SW480 (cell line): ENCODE results near the gene WSCD1.

Experiments
- DNase-seq: peaks from one replicate; pipeline ENCODE4 v3.0.0-alpha.2; 2016; ENCODE audit warnings: low spot score

Gene WSCD1

GRCh38 chr17:6061290-6061689 lies 8.9 kb upstream of the WSCD1 start:
- peak; percentile 23 for DNase-seq

DNA sequence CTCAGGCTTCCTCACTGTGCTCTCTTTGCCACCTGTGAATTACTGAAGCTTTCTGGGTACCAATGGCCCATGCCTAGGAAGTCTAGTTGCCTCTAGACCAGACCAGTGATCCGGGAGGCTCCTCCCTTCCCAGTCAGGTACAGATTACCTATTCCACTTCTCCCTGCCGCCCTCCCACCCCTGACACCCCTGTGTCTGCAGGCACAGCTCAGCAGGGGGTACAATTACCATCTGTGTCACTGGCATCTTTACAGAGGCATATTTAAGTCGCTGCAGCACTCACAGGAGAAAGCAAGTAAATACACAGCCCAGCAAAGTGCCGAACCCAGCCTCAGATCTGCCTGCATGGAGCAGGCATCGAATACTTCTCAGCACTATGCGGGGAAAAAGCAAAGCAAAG lies 5.3 kb upstream of the WSCD1 start:
- no peak for DNase-seq

DNA sequence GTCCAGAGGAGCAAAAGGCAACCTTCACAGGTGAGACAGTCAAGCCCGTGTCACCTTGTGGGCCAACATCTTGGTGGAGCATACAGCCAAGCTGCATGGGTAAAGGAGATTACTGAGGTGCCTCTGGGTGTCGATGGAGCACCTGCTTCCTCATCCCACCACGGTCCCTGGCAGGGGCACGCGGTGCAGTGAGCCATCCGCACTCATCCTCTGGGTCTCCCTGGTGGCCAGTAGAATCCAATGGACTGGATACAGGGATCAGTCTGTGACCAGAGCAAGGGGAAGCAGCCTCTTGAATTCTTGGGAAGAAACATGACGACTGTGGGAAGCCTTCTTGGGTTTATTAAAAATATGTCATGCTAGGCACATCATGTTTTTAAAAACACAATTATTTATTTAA lies 4.8 kb upstream of the WSCD1 start:
- no peak for DNase-seq

DNA sequence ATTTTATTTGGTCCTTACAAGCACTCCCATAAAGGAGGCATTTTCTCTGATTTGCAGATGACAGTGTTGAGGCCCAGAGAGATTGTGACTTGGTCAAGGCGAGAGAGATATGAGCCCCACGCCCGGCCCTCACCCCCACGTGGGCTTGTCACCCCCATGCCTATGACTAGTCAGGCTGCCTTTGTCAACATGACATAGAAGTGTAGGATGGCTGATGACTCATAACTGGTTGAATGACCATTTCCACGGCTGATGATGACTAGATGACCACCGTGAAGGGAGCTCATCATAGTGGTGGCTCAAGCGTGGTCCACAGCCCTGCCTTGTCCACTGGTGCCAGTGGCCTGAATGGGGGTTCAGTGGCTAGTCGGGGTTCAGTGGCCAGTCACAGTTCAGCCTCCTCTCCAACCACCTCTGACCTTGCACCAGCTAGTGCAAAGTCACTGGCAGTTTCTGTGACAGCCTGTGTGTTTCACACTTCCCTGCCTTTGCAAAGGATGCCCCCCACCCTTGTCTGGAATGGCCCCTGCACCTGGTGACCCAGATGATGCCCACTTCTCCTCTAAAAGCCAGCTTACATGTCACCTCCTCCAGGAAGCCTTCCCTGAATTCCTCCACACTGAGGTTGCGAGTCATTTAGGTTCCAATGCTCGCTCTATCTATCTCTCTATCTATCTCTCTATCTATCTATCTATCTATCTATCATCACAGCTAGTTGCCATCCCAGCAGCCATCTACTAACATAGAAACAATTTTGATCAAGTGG lies 3.8 kb upstream of the WSCD1 start:
- no peak for DNase-seq

- DNase-seq = no peak
These were observed 3.1 kb upstream of the WSCD1 start for GRCh38 chr17:6067060-6067459.

GRCh38 chr17:6070430-6070912 lies 292 bp downstream of the WSCD1 start:
- DNase-seq = no peak

DNA sequence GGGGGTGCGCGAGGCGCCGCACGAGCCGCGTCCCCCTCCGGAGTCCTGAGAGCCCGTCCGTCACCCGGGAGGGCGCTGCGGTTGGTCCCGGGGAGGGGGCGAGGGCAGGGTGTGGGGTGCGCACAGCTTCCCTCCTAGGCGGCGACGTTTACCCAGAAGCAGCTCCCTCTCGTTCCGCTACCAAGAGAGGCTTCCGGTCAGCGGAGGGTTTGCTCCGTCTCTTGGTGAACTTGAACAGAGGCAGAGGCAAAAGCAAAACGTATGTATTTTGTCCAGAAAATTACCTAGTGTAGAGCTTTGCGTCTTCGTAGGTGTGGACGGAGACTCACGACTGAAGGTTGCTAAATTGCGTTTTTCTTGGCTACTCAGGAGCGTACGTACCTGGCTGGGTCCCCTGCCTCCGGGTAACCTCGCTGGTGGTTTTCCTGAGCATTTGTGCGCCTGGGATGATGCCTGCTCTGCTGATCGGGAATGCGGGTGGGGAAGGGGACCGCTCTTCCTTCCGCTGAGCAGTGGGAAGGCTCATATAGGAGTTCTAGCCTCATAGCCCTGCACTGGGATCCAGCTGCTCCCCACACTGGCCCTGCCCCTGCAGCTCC lies 833 bp downstream of the WSCD1 start:
- no peak for DNase-seq

DNA sequence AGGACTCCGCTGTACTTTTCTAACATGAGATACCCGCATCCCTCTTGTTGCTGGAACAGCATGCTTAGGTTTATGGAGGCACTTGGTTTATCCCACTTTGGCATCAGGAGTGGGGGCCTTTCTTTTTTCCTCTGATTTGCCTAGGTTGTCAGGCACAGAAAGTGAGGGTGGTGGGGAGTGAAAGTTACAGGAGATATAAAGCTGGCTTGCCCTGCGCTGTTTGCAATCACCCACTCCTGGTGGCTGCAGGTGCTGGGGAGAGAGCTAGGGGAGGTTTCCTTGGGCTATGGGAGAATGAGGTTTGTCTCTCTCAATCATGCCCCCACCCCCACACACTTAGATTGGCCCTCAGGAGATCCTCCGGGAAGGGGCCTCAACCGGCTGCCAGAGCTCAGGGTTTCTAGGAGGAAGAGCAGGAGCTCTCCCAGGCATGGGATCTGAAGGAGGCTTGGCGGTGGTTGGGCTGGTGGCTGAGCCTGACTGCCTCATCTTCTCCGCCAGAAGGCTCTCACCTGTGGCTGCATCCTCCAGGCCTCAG lies 1.4 kb downstream of the WSCD1 start:
- DNase-seq = no peak

DNA sequence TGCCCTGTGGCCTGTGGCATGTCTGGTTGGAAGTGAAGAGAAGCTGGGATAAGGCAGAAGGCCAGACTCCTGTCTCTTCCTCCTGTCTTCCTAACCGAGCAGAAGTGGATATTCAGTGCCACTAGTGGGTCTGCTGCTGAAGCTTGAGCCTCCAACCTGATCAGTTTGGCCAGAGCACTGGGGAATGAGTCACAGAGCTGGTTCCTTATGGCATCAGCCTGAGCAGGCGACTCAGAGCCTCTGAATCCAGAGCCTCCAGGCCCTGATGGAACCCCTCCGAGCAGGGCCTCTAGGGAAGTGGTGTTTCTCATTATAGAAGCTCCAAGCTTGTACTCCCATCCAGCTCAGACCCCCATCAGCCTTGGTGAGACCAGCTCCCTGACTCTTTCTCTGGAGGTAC lies 2.0 kb downstream of the WSCD1 start:
- DNase-seq = no peak

GRCh38 chr17:6072611-6073010 lies 2.4 kb downstream of the WSCD1 start:
- no peak for DNase-seq

GRCh38 chr17:6073620-6074019 lies 3.4 kb downstream of the WSCD1 start:
- no peak for DNase-seq

GRCh38 chr17:6075050-6075449 lies 4.9 kb downstream of the WSCD1 start:
- DNase-seq = no peak

DNA sequence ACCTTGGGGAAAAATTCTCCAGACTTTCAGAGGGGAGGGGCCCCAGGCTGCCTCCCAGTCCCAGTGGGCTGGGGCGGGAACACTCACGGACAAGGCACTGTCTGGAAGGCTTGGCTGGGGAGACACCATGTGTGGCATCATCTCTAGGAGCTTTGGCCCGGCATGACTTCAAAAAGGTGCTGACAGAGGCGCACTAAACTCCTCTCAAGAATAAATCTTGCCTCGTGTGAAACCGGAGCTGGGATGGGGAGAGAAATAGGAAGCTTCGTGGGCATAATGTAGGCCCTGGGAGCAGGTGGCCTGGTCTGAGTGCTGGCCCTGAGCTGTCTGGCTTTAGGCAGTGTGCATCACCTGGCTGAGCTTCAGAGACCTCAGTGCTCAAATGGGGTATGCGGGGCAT lies 5.7 kb downstream of the WSCD1 start:
- no peak for DNase-seq

GRCh38 chr17:6077752-6078151 lies 7.6 kb downstream of the WSCD1 start:
- DNase-seq = no peak

DNA sequence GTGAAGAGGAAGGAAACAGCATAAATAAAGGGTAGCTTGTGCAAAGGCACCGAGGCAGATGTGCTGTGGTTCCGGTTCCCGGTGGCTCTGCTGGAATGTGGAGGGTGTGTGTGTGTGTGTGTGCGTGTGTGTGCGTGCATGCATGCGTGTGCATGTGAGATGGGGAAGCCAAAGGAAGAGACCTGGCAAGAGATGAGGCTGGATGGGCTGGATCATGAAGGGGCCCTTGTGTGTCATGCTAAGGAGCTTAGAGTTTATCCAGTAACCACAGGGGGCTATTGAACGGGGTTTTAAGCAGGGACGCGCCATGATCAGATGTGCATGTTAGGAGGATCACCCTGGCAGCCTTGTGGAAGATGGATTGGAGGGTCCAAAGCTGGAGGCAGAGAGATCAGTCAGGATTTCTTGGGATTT lies 8.3 kb downstream of the WSCD1 start:
- no peak for DNase-seq

DNA sequence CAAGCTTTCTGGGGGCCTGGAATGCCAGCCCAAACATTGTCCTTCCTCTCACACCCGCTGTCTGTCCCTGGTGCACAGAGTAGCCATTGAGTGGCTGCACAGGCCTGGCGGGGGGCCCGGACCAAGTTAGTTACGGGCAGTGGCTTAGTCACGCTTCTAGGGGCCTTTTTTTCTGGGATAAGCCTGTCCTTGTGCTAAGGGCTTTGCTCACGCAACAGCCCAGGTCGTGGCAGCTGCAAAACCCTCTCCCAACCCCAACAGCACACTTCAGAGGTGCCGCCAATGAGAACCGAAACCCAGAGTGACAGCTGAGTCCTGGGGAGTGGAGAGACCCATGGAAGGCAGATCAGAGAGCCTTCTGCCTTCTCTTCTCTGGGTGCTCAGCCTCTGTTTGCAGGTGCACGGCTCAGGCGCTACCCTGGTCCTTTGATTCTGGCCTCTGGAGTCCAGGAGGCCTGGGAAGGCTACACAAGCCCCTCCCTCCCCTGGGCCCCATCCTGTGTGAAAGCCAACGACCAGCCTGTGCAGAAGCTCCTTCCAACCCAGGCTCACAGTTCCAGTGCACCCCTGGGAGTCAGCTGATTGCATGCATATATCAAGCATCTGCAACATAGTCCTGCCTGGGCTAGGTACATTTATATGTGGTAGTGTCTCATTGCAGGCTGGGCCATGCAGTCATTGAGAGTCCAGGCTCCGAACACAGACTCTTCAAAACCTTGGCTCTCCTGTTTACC lies 9.1 kb downstream of the WSCD1 start:
- no peak for DNase-seq

- DNase-seq = no peak
These were observed 9.8 kb downstream of the WSCD1 start for GRCh38 chr17:6079960-6080359.

- DNase-seq = no peak
These were observed 10.7 kb downstream of the WSCD1 start for GRCh38 chr17:6080711-6081430.

DNA sequence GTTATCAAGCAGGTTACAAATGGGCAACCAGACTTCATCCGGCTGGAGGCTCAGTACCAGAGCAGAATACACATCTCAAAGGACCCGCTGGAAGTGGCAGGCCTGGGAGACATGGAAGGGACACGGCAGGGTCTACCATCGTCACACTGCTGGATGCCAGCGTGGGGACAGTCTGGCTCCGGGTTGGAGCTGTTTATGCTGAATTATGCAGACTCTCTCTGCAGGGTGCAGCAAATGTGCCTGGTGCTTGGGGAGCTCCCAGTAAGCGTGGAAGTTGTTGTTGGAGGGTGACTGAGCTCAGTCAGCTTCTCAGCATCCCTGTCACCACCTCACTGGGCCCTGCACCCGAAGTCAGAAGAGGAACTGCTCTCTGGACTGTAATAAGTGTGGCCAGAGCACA lies 12.2 kb downstream of the WSCD1 start:
- DNase-seq = no peak

GRCh38 chr17:6084311-6085161 lies 14.4 kb downstream of the WSCD1 start:
- no peak for DNase-seq

DNA sequence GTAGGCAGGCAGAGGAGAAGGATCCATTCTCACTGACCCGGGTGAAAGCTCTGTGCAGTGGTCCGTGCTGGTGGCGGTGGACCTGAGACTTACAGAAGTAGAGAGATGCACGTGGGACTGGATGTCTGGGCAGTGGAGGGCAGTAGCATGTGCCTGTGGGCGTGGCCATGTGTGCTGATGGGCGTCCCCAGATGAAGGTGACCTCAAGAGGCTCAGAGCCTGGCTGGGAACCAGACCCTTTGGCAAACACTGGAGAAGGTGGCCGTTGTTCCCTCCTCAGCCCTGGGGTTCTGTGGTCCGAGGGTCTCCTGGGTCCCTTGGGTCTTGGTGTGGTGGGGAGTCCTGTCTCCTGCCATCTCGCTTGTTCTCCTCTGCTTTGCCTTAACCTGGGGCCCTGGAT lies 15.6 kb downstream of the WSCD1 start:
- no peak for DNase-seq
